GM19035 (cell line): ENCODE data around the gene CALB2.
A peak's percentile ranks its signal among the peaks of the same experiment; 100 is the strongest.
"Not testable (repeated sequence)": the region's sequence is repeated elsewhere in the genome, so short reads cannot be mapped to it uniquely, and the experiment has no call there.

Experiments
- ATAC-seq: cut with Tn5 transposase; IDR thresholded peaks from one replicate; pipeline ENCODE4 v1.9.1; 2021; ENCODE audit not compliant: unreplicated experiment

Gene CALB2, protein sequence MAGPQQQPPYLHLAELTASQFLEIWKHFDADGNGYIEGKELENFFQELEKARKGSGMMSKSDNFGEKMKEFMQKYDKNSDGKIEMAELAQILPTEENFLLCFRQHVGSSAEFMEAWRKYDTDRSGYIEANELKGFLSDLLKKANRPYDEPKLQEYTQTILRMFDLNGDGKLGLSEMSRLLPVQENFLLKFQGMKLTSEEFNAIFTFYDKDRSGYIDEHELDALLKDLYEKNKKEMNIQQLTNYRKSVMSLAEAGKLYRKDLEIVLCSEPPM

DNA sequence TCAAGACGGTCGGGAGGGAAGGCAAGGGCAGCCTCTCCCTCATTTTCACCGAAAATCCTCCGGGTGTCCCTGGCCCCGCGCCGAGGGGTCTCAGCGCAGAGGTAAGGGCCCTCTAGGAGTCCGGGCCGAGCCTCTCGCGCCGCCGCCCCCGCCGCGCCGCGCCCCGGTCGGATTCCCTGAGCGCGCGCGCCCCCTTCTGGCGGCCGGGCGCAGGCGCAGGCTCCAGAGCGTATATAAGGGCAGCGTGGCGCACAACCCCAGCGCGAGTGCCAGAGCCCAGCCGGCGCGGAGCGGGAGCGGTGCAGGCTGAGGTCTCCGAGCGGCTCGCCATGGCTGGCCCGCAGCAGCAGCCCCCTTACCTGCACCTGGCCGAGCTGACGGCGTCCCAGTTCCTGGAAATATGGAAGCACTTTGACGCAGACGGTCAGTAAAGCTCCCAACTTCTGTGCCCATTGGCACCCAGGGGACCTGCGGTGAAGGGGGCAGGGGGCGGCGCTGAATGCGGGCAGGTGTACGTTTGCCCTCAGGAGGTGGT is at the start of gene CALB2:
Gene CALB2, plus strand, starts transcription at position 260 of the 535 bp plus-strand sequence. Its CDS starts 70 bp downstream, at position 330.
- peak; percentile 87 for ATAC-seq

DNA sequence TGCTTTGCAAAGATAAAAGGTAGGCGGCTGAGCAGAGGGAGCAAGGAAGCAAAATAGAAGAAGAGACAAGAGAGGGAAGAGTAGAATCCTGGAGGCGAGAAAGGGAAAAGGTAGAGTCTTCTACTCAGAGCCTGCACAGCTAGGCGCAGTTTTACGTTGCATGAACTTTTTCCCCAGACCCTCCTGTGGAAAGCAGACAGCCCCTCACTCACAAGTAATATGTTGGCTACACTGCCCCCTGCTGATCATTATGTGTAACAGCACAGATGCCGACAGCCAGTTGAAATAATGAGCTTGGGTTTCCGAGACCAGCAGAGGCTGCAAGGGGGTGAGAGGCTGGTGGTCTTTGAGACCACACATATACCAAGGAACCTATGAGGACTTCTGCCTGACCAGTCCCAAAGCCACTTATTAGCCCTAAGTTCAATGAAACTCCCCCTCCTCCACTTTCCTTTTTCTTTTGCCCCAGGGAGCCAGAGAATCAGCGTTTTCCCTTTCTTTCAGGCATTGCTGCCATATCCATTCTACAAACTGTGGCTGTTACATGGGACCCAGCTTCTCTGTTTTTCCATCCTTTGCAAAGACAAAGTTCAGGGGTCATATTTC is 46.9 kb upstream of the CALB2 start:
- no peak for ATAC-seq

DNA sequence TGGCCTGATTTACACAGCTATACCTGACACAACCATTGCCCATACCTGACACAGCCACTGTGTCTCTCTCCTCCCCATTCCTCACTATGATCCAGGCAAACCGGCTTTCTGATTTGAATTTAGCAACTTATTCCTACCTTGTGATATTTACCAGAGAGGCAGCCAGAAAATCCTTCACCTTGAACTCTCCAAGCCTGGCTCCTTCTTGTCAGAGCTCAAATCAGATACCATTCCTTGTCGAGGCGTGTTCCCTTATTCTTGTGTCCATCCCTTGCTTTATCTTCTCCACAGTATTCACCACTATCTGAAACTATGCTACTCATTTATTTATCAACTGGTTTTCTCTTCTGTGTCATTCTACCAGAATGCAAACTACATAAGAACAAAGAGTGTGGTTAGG is 44.9 kb upstream of the CALB2 start:
- ATAC-seq, result not testable (repeated sequence)

DNA sequence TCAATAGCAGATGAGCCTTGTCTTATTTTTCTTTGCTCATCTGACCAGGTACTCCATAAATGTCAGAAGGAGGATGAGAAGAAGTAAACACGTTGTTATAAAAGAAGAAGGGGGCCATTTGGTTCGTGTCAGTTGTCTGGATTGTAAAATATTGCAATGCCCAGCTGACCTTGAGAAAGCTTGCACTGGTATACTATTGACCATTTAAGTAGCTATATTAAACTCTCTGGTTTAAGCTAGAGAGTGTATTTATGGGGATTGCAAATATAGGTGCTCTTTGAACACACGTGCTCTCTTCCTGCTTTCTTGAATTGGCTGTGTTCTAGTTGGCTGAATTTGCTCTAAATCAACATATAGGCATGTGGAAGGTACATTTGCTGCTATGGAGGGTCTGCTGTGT is 43.3 kb upstream of the CALB2 start:
- ATAC-seq, result no peak

DNA sequence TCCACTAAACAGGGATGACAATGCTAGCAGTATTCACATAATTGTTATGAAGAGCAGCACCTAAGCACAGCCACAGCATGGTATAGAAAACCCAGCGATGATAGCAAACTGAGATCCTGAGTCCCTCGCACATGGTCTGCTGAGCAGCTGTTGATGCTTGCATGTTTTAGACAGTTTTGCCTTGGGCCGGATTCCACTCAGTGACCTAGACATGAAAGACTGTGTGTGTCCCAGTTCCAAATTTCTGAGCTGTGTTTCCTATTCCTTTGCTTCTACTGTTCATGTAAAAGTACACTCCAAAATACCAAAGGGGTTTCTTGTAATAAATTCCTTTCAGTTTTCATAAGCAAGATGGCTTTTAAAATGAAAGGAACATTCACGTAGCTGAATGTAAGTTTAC is 38.5 kb upstream of the CALB2 start:
- ATAC-seq, result no peak

GRCh38 chr16:71327720-71328119 is 30.8 kb upstream of the CALB2 start:
- ATAC-seq, result no peak

GRCh38 chr16:71328151-71328550 is 30.4 kb upstream of the CALB2 start:
- ATAC-seq, result no peak

DNA sequence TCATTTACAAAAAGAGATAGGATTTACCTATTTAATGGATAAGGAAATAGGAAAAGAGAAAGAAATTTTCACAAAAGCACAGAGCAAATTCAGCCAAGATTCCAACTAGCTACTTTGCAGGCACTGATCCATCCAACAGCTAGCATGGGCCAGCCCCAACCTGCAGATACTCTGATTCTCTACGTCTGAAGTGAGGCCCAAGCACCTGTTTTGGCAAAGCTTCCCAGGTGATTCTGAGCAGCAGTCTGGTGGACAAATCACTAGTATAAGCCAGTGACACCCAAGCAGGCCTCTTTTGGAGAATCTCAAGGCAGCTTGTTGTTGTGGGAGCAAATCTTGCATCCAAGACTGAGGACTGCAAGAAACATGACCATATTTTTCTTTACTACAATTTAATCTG is 20.9 kb upstream of the CALB2 start:
- no peak for ATAC-seq

- no peak for ATAC-seq
Observed at GRCh38 chr16:71338193-71338592, 20.3 kb upstream of the CALB2 start.

DNA sequence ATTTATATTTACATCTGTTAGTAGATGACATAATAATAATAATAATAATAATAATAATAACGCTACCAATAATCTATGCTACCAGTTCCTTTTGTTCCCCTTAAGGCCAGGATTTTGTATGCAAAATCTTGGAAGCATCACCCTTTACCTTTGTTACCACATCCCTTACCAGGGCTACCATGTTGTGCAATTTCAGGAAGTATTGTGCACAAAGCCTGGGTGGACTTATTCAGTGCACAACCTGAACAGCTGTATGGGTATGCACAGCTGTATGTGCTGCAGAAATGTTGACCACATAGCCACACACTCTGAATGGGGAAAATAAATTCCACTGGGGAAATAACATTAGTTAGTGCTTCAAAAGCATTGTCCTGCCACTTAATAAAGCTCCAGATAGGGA is 19.9 kb upstream of the CALB2 start:
- ATAC-seq, result no peak

DNA sequence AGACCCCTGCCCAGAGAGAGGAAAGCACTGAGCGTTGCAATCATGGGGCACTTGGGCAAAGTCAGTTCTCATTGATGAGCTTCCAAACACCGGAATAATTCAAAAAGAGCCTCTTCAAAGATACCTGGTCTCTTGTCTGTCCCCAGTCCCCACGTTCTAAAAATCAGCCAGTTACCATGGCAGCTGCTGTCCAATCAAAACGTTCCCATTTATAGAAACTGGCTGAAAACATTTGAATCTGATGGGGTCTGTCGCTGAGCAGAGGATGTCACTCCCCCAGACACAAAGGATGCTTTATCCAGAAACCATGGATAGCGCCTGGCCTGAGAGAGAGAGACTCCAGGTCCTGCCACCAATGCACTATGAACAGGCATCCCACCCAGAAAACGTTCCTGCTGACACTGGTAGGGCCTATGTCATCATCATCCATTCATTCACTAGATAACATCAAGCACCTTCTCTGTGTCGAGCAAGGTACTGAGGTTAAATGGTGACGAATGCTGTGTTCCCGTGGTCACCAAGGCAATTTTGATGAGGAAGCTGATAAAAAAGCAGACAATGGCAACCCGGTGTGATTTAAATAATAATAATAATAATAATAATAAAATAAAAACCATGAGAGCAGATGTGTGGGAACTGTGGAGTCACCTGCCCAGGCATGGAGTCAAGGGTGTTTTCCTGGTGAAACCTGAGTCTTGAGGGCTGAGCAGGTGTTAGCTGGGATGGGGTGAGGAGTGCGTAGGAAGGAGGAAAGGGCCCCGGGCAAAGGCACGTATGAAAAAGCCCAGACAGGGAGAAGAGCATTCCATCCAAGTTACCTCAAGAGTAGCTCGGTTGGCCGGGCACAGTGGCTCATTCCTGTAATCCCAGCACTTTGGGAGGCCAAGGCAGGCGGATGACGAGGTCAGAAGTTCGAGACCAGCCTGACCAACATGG is 19.0 kb upstream of the CALB2 start:
- no peak for ATAC-seq

- ATAC-seq, result no peak
Observed at GRCh38 chr16:71340406-71340805, 18.1 kb upstream of the CALB2 start.

DNA sequence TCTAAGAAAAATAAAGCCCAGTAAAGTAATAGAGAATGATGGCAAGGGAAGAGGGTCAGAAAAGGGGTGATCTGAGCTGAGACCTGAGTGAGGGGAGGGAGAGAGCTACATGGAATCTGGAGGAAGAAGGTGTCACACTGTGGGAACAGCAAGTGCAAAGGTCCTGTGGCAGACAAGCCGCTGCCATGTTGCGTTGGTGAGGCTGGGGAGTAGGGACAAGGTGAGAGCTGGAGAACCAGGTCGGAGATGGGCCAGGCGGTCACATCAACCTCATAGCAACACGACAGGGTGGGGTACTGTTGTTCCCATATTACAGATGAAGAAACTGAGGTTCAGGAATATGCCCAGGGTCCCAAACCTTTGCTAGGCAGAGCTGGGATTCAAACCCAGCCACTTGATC is 16.6 kb upstream of the CALB2 start:
- no peak for ATAC-seq

DNA sequence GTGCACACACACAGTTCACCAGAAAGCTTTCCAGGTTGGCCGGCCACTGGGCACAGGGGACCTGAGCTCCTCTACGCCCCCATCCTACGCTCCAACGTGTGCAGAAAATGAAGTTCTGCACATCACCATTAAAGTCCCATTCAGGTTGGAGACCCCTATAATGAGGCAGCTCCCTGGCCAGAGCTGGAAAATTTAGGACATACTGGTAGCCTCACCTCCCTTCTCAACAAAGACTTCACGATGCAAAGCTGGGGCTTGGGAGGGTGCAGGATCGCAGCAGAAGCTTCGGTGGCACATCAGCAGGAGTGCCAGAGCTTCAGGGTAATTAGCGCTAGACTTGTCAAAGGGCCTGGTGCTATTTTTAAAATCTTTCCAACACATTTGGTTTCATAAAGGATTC is 15.4 kb upstream of the CALB2 start:
- ATAC-seq, result no peak

GRCh38 chr16:71344315-71344905 is 14.1 kb upstream of the CALB2 start:
- ATAC-seq, result no peak

GRCh38 chr16:71345031-71345430 is 13.5 kb upstream of the CALB2 start:
- ATAC-seq, result no peak

DNA sequence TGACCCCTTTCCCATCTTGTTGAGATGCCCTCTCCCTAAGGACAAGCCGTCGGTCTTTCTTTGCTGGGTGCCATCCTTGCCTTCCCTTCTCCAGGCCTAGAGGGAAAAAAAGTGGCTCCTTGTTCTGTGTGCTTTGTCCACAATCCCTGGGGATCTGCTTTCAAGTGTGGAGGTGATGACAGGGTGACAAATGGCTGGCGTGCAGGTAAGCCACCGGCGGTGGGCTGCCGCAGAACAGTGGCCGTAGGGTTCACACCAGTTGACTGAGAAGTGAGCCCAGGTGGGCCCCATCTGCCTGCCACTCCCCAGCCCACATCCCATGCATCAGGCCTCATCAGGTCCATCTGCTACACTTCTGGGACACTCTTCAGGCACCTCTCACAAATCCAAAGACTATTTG is 11.4 kb upstream of the CALB2 start:
- ATAC-seq, result no peak

GRCh38 chr16:71348262-71349085 is 10.0 kb upstream of the CALB2 start:
- no peak for ATAC-seq

DNA sequence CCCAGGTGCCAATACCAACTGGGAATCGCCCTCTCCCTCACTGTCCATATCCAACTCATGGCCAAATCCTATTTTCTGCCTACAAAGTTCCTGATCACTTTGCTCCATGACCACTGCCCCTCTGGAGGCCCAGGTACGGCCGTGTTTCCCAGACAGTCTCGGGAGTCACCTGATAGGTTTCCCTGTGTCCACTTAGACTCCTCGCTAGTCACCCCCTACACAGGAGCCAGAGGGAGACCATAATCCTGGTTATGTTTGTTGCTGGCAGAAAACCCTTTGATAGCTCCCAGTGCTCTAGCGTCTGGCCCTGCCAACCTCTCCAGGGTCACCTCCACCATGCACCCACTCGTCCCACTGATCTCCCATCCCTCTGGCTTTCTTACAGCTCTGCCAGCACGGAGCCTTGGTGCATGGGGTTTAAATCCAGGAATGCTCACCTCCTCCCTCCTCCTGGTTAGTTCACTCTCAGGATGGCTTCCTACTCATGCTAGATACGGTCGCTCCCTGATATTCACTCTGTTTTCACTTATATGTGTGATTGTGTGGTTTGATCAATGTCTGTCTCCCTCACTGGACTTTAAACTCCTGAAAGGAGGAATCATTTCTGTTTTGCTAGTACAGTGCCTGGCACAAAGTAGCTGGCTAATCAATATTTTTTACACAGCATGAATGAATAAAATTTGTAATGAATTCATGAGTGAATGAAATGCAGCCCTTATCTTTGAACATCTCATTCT is 7.5 kb upstream of the CALB2 start:
- ATAC-seq, result no peak

DNA sequence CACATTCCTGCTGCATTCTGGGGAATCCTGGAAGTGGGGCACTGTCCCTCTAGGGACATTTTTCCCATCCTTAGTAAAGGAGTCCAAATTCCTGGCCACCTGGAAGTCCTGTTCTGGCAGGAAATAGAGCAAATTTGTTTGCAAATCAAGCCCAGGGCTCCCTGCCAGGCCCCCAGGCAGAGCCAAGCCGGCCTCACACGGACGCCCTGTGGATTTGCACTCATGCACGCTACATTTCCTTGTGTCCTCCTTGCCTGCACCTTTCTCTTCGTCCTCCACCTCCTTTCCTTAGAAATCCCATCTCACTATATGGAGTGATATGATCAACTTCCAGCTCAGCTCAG is 7.0 kb upstream of the CALB2 start:
- ATAC-seq, result no peak
